IPS-18a (cell line): ENCODE measurements around the gene MYRIP.

Source experiments
- H3K27ac ChIP-seq: one replicate; pipeline ENCODE4 v1.5.1; 2013; ENCODE audit warnings: low read length
- H3K27me3 ChIP-seq: one replicate; pipeline ENCODE4 v1.6.1; 2013; ENCODE audit warnings: mild to moderate bottlenecking, low read length; ENCODE audit not compliant: control insufficient read depth, insufficient read depth
- H3K36me3 ChIP-seq: one replicate; pipeline ENCODE4 v1.6.1; 2013; ENCODE audit warnings: low read depth, low read length; ENCODE audit not compliant: control insufficient read depth
- H3K4me1 ChIP-seq: one replicate; pipeline ENCODE4 v1.6.1; 2013; ENCODE audit warnings: low read depth, low read length; ENCODE audit not compliant: control insufficient read depth
- H3K4me3 ChIP-seq: one replicate; pipeline ENCODE4 v1.5.1; 2013; ENCODE audit warnings: low read length
- H3K9ac ChIP-seq: one replicate; pipeline ENCODE4 v1.6.1; 2013; ENCODE audit warnings: mild to moderate bottlenecking, low read length, moderate library complexity
- H3K9me3 ChIP-seq: one replicate; pipeline ENCODE4 v1.6.1; 2013; ENCODE audit warnings: low read depth, low read length; ENCODE audit not compliant: control insufficient read depth

Gene MYRIP

GRCh38 chr3:40178012-40178594 is 368.7 kb downstream of the MYRIP start:
- Histone ChIP-seq H3K4me3 (no peak overlapping the region), H3K27ac (no peak overlapping the region), H3K4me1 (no peaks in the 10 kb centered on the region), H3K9me3 (no peaks in the 10 kb centered on the region), H3K36me3 (no peaks in the 10 kb centered on the region), H3K9ac (no peak overlapping the region), H3K27me3 (no peaks in the 10 kb centered on the region)

- Histone ChIP-seq H3K9me3 (no peaks in the 10 kb centered on the region), H3K4me1 (no peaks in the 10 kb centered on the region), H3K36me3 (no peaks in the 10 kb centered on the region), H3K9ac (no peak overlapping the region), H3K27ac (no peak overlapping the region), H3K4me3 (no peak overlapping the region), H3K27me3 (no peaks in the 10 kb centered on the region)
These were observed 369.6 kb downstream of the MYRIP start for GRCh38 chr3:40179016-40179415.

GRCh38 chr3:40181182-40181581 is 371.8 kb downstream of the MYRIP start:
- Histone ChIP-seq H3K27ac (no peak overlapping the region), H3K36me3 (no peaks in the 10 kb centered on the region), H3K27me3 (no peaks in the 10 kb centered on the region), H3K4me1 (no peaks in the 10 kb centered on the region), H3K4me3 (no peak overlapping the region), H3K9ac (no peak overlapping the region), H3K9me3 (no peaks in the 10 kb centered on the region)

GRCh38 chr3:40185029-40185695 is 375.8 kb downstream of the MYRIP start:
- no peaks in the 10 kb centered on the region for H3K27me3 ChIP-seq
- H3K36me3 ChIP-seq, result no peaks in the 10 kb centered on the region
- no peak overlapping the region for H3K4me3 ChIP-seq
- H3K9me3 ChIP-seq, result no peaks in the 10 kb centered on the region
- H3K4me1 ChIP-seq, result no peaks in the 10 kb centered on the region
- no peak overlapping the region for H3K9ac ChIP-seq
- H3K27ac ChIP-seq, result no peak overlapping the region

GRCh38 chr3:40186508-40186907 is 377.1 kb downstream of the MYRIP start:
- Histone ChIP-seq H3K4me3 (no peak overlapping the region), H3K27ac (no peak overlapping the region), H3K27me3 (no peaks in the 10 kb centered on the region), H3K4me1 (no peaks in the 10 kb centered on the region), H3K9me3 (no peaks in the 10 kb centered on the region), H3K36me3 (no peaks in the 10 kb centered on the region), H3K9ac (no peak overlapping the region)

- no peak overlapping the region for H3K9ac ChIP-seq
- H3K27me3 ChIP-seq, result no peaks in the 10 kb centered on the region
These were observed 378.5 kb downstream of the MYRIP start for GRCh38 chr3:40187945-40188344.

GRCh38 chr3:40189118-40189517 is 379.7 kb downstream of the MYRIP start:
- Histone ChIP-seq H3K27ac (no peak overlapping the region), H3K27me3 (no peaks in the 10 kb centered on the region), H3K4me1 (peaks cover 3% of the 10 kb centered on the region), H3K4me3 (no peak overlapping the region), H3K9ac (no peak overlapping the region), H3K36me3 (no peaks in the 10 kb centered on the region), H3K9me3 (no peaks in the 10 kb centered on the region)

More at GRCh38 chr3:40187945-40188344, 378.5 kb downstream of the MYRIP start:
- Histone ChIP-seq H3K36me3 (no peaks in the 10 kb centered on the region), H3K9me3 (no peaks in the 10 kb centered on the region), H3K4me1 (peaks cover 3% of the 10 kb centered on the region), H3K4me3 (no peak overlapping the region), H3K27ac (no peak overlapping the region)

GRCh38 chr3:40190056-40190455 is 380.6 kb downstream of the MYRIP start:
- Histone ChIP-seq H3K36me3 (no peaks in the 10 kb centered on the region), H3K27me3 (no peaks in the 10 kb centered on the region), H3K9me3 (no peaks in the 10 kb centered on the region), H3K9ac (no peak overlapping the region), H3K27ac (no peak overlapping the region), H3K4me3 (no peak overlapping the region), H3K4me1 (peaks cover 3% of the 10 kb centered on the region)

GRCh38 chr3:40191251-40191650 is 381.8 kb downstream of the MYRIP start:
- H3K27me3 ChIP-seq, result no peaks in the 10 kb centered on the region

GRCh38 chr3:40191850-40192448 is 382.5 kb downstream of the MYRIP start:
- Histone ChIP-seq H3K27ac (no peak overlapping the region), H3K27me3 (no peaks in the 10 kb centered on the region), H3K4me3 (no peak overlapping the region), H3K9ac (no peak overlapping the region), H3K4me1 (peaks cover 3% of the 10 kb centered on the region), H3K36me3 (no peaks in the 10 kb centered on the region), H3K9me3 (no peaks in the 10 kb centered on the region)

More at GRCh38 chr3:40191251-40191650, 381.8 kb downstream of the MYRIP start:
- H3K4me3 ChIP-seq, result no peak overlapping the region
- H3K4me1 ChIP-seq, result peaks cover 3% of the 10 kb centered on the region
- no peaks in the 10 kb centered on the region for H3K36me3 ChIP-seq
- no peak overlapping the region for H3K27ac ChIP-seq
- H3K9me3 ChIP-seq, result no peaks in the 10 kb centered on the region
- H3K9ac ChIP-seq, result no peak overlapping the region

- no peak overlapping the region for H3K4me3 ChIP-seq
- H3K36me3 ChIP-seq, result no peaks in the 10 kb centered on the region
- no peak overlapping the region for H3K9ac ChIP-seq
- no peaks in the 10 kb centered on the region for H3K27me3 ChIP-seq
- H3K9me3 ChIP-seq, result no peaks in the 10 kb centered on the region
- peaks cover 3% of the 10 kb centered on the region for H3K4me1 ChIP-seq
- no peak overlapping the region for H3K27ac ChIP-seq
These were observed 383.2 kb downstream of the MYRIP start for GRCh38 chr3:40192628-40193027.

- no peak overlapping the region for H3K27ac ChIP-seq
These were observed 387.6 kb downstream of the MYRIP start for GRCh38 chr3:40196966-40197365.

More at GRCh38 chr3:40196966-40197365, 387.6 kb downstream of the MYRIP start:
- Histone ChIP-seq H3K4me3 (no peak overlapping the region), H3K9ac (no peak overlapping the region), H3K36me3 (no peaks in the 10 kb centered on the region), H3K9me3 (no peaks in the 10 kb centered on the region), H3K4me1 (peaks cover 3% of the 10 kb centered on the region), H3K27me3 (no peaks in the 10 kb centered on the region)
